NCI-H2107 treated with DMSO at 0.1 percent for 48 hours (cell line): ENCODE data around the gene MANSC1.
"Not testable (repeated sequence)": the region's sequence is repeated elsewhere in the genome, so short reads cannot be mapped to it uniquely, and the experiment has no call there.

Source experiments
- DNase-seq: peaks from one replicate; lab custom pipeline; 2025; ENCODE audit not compliant: unreplicated experiment; lab: John Stamatoyannopoulos, UW

MANSC1 gene

GRCh38 chr12:12327802-12328201 lies 22.2 kb downstream of the MANSC1 start:
- peak; percentile 81 for DNase-seq

- DNase-seq: no peak
These were observed 23.8 kb downstream of the MANSC1 start for GRCh38 chr12:12326262-12326661.

- DNase-seq: no peak
These were observed 26.5 kb downstream of the MANSC1 start for GRCh38 chr12:12323591-12323990.

DNA sequence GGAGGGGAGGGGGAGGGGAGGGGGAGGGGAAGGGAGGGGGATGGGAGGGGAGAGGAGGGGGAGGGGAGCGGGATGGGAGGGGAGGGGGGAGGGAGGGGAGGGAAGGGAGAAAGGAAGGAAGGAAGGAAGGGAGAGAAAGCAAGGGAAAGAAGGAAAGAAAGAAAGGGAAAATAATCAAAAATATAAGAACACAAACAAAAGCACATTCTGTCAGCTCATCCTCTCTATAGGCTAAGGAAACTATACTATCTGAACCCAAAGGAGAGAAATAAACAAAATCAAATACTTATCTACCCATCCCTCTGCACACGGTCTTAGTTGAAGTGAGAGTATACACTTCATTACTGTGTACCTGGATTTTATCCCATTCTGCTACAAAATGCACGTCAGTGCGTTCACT lies 26.9 kb downstream of the MANSC1 start:
- DNase-seq: no peak

DNA sequence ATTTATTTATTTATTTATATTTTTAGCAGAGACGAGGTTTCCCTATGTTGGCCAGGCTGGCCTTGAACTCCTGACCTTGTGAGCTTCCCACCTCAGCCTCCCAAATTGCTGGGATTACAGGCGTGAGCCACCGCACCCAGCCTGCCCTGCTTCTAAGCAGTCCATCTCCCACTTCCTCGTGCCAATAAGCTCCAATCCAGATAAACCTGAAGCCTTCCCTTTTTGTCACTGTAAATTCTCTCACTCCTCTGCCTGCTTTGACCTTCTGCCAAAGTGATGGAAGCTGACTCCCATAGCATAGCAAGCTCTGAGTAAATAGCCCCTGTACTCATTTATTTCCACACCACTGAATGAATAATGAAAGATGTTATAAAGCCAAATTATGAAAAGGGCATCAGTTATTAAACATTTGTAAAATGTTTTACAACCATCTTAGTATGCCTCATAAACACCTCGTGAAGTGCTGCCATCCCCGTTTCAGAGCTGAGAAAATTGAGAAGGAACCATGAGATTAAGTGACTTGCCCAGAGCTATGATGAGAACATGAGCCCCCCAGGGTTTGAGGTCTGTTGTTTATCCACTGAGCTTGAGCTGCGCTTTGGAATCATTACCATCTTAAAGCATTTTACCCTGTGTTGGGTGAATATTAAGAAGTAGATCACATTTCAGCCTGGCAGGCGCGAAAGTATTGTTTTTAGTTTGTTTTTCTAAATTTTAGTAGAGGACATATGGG lies 30.4 kb downstream of the MANSC1 start:
- DNase-seq: peak; percentile 37

DNA sequence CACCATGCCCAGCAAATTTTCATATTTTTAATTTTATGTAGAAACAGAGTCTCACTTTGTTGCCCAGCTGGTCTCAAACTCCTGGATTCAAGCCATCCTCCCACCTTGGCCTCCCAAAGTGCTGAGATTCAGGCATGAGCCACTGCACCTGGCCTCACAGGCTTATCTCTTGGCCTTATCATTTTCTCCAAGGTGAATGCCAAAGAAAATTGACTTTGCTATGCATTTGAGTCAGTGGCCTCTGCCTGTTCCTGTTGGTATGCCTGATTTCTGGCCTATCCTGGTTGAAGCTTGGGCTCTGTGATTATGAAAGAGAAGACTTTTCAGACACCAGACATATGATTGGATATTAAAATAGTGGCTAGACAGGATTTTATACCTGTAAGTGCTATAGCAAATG lies 34.2 kb downstream of the MANSC1 start:
- no peak for DNase-seq

GRCh38 chr12:12310695-12311094 lies 39.3 kb downstream of the MANSC1 start:
- not testable (repeated sequence) for DNase-seq

GRCh38 chr12:12305568-12306300 lies 44.3 kb downstream of the MANSC1 start:
- DNase-seq: no peak

GRCh38 chr12:12302976-12303375 lies 47.1 kb downstream of the MANSC1 start:
- no peak for DNase-seq

- no peak for DNase-seq
These were observed 48.9 kb downstream of the MANSC1 start for GRCh38 chr12:12301122-12301521.

- DNase-seq: no peak
These were observed 52.7 kb downstream of the MANSC1 start for GRCh38 chr12:12297201-12297830.

GRCh38 chr12:12294215-12295005 lies 55.6 kb downstream of the MANSC1 start:
- no peak for DNase-seq

- no peak for DNase-seq
These were observed 59.8 kb downstream of the MANSC1 start for GRCh38 chr12:12290206-12290605.

DNA sequence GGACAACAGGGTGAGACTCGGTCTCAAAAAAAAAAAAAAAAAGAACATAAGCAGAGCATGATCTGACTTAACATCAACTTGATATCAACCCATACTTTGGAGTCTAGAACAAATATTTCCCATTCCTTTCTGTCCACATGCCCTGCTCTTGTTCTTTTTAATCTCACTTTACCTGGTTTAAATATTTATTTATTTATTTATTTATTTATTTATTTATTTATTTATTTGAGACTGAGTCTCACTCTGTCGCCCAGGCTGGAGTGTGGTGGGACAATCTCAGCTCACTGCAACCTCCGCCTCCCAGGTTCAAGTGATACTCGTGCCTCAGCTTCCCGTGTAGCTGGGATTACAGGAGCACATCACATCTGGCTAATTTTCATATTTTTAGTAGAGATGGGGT lies 63.6 kb downstream of the MANSC1 start:
- no peak for DNase-seq

DNA sequence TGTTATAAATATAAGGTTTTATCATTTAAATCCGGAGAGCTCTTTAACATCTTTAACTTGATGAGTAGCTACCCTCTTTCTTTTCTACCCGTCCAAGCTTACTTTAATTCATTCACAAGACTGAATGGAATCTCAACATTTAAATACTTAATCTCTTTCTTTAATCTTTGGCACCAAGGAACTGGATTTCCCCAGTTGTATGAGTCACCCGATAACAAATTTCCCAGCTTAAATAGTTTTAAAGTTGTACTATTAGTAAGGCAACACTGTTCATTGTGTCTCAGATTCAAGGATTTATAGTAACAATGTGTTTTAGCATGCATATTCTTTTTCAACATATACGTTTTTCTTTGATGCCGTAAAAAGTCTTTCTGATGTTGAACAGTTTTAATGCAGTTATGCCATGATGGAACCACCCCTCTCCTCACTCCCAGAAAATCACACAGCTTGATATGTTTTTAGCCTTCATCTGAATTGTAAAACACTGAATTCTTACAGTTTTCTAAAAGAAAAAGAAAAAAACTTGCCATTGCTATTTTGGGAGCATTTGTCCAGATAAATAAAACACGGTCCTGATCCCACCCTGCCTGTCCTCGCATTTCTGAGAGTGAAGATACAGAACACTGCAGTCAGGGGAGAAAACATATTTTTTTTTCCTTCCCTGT lies 67.1 kb downstream of the MANSC1 start:
- DNase-seq: no peak

DNA sequence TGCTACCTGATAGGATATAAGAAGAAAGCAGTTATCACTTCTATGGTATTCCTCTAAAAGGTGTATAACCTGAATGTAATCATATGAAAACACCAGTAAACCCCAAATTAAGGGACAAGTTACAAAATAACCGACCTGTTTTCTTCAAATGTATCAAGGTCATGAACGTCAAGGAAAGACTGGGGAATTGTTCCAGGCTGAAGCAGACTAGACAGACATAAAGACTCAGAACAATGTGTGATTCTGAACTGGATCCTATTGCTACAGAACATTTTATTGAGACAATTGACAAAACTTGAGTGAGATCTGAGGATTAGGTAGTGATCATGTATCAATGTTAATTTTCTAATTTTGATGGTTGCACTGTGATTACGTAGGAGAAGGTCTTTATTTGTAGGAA lies 67.8 kb downstream of the MANSC1 start:
- DNase-seq: no peak

GRCh38 chr12:12281134-12281533 lies 68.9 kb downstream of the MANSC1 start:
- DNase-seq: no peak

DNA sequence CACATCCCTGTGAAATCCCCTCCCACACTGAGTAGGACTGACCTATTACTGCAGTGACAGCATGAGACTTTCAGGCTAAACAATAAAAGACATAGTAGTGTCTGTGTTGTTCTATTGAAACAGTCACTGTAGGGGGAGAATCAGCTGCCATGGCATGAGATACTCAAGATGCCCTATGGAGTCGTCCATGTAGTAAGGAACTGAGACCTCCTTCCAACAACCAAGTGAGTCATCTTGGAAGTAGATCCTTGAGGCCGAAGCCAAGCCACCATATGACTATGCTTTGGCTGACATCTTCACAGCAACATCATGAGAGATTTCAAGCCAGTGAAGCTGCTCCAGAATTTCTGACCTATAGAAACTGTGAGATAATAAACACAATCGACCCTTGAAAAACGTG lies 71.1 kb downstream of the MANSC1 start:
- DNase-seq: no peak
